ENCODE results near the gene LUZP4.

- TF ChIP-seq POLR2A (IDR thresholded peaks at IDR 0.05; ENCODE audit: low read length) (no peak), GATA1 (IDR thresholded peaks at IDR 0.05; ENCODE audit: low read depth, low read length) (no peak)
These were observed 43.3 kb downstream of the LUZP4 start for GRCh38 chrX:115332832-115333231.

Measured in erythroblast (primary cell).